C4-2B (cell line): ENCODE results near the gene SLC2A9.

Source experiments
- CTCF ChIP-seq: fragments of 450-650 bp; conservative IDR thresholded peaks from 2 replicates; pipeline ENCODE4 v1.5.1; 2017; ENCODE audit warnings: mild to moderate bottlenecking
- ZFX ChIP-seq: fragments of 450-650 bp; IDR thresholded peaks from 2 replicates; pipeline ENCODE4 v1.6.1; 2017

- TF ChIP-seq CTCF = no peak
- no peak for TF ChIP-seq ZFX
Observed at GRCh38 chr4:9963328-9963727, 58.0 kb downstream of the SLC2A9 start.
